ENCODE results near the gene COA8. TPM values are rescaled to one million over a fixed set of nuclear protein-coding genes. Genes with fewer than 3 reads are reported as not detected.

Gene COA8
- total and polyA plus RNA-seq, 2 donors (not counting 3 experiments of a cell fraction or from before 2014, with no cell fraction given) = 19.1 to 46.4 TPM

DNA sequence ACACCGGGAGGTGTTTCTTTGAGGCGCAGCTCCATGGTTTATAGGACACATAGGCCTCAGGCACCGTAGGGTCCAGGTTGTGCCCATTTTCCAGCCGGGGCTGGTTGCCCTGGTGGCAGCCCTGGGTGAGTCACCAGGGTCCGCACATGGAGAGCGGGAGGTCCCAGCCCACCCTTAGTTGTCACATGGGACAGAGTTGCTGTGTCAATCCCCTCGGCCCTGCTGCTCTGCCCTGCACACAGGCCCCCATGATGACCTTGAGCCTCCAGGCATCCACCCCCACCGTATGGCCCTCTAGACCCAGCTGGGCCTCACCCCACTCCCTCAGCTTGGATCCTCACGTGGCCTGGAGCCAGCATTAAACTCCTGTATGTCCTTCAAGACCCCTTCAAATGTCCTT, 26.1 kb upstream of the COA8 start:
- POLR2A ChIA-PET = no interaction called here
- Histone ChIP-seq H3K36me3 (ENCODE audit: control insufficient read depth in 2 of 2, extremely low read depth in 1 of 2, insufficient read depth in 2 of 2, low read length in 2 of 2) (peaks cover 0 to 2% of the 10 kb centered on the region in 2 experiments), H3K9me3 (replicated peaks; ENCODE audit: control insufficient read depth, insufficient read depth, low read length) (no peaks in the 10 kb centered on the region), H2AFZ (ENCODE audit: low read depth, low read length) (no peak overlapping the region), H4K20me1 (replicated peaks; ENCODE audit: control insufficient read depth, extremely low read depth, insufficient read depth, low read length) (no peaks in the 10 kb centered on the region), H3K79me2 (ENCODE audit: control insufficient read depth, insufficient read depth, low read length) (no peaks in the 10 kb centered on the region), H3K9me1 (replicated peaks; ENCODE audit: control insufficient read depth, extremely low read depth, insufficient read depth, low read length) (no peaks in the 10 kb centered on the region), H3K4me3 (replicated peaks in 1 of 3; ENCODE audit: insufficient read depth in 1 of 3, low read depth in 1 of 3, low read length in 3 of 3) (no peak overlapping the region), H3K4me2 (ENCODE audit: insufficient read depth, low read length) (no peak overlapping the region), H3K4me1 (ENCODE audit: control insufficient read depth, extremely low read depth, insufficient read depth, low read length) (no peaks in the 10 kb centered on the region), H3K27ac (ENCODE audit: insufficient read depth, low read depth, low read length) (no peak overlapping the region), H3K9ac (replicated peaks; ENCODE audit: extremely low read depth, insufficient read depth, low read length) (no peak overlapping the region), H3K27me3 (ENCODE audit: control insufficient read depth in 2 of 2, insufficient read depth in 2 of 2, low read length in 2 of 2) (no peaks in the 10 kb centered on the region)
- CTCF ChIA-PET = interaction anchor here (3.7 to 5.5 kb wide), 2 partner anchors 12 to 18 kb away, joined by 17 to 33 read pairs; no protein-coding TSS in a partner anchor
- no peak for FAIRE-seq
- no peak for DNase-seq (ENCODE audit: low read depth, low spot score)
- no TSS peak for BruUV-seq (replicated peaks)
- dilution Hi-C loops (cut with MboI; ENCODE audit: extremely low pct_ligation_motif_present, low sequenced_read_pairs) (no loop called here), intact Hi-C loops (cut with micrococcal nuclease) (no loop called here)
- TF ChIP-seq JUN (IDR thresholded peaks at IDR 0.05; ENCODE audit: borderline replicate concordance, insufficient read depth, insufficient read length, low read depth) (no peak), GATA2 (IDR thresholded peaks at IDR 0.05; ENCODE audit: insufficient read depth, insufficient read length, low read depth, low read length) (no peak), POLR2A (IDR thresholded peaks at IDR 0.05; ENCODE audit: low read depth, low read length) (no peak)

DNA sequence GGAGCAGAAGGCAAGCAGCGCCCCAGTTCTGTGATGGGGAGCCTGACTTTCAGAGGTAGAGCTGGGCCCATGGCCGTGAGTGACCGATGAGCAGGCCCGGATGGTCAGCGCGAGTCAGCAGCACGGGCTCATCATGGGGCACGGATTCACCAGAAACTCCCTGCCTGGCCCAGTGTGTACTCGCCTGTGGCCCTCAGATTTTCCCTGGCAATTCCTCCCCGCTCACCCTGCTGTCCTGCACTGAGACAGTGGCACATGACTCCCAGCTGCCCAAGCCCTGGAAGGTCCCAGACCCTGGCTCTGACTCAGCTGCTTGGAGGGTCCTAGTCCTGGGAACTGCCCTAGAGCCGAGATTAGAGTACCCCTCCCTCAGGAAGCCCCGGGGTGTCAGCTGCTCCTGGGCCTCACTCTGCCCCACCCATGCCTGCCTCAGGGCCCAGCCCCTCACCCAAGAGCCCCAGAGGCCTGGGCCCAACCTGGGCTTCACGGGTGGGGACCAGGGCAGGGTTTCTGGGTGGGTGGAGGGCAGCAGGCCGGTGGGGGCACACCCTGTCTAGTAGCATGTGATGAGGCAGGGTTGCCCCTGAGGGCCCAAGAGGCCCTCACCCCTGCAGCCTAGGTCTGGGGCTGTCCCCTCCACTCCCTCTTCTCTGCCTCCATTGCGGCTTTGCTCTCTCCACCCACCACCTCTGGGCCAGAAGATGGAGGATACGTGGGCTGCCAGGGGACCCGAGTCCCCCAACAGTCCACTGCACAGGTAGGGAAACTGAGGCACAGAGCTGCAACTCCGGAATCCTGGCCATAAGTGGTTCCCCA, 25.4 kb upstream of the COA8 start:
- TF ChIP-seq, protein P1, sequence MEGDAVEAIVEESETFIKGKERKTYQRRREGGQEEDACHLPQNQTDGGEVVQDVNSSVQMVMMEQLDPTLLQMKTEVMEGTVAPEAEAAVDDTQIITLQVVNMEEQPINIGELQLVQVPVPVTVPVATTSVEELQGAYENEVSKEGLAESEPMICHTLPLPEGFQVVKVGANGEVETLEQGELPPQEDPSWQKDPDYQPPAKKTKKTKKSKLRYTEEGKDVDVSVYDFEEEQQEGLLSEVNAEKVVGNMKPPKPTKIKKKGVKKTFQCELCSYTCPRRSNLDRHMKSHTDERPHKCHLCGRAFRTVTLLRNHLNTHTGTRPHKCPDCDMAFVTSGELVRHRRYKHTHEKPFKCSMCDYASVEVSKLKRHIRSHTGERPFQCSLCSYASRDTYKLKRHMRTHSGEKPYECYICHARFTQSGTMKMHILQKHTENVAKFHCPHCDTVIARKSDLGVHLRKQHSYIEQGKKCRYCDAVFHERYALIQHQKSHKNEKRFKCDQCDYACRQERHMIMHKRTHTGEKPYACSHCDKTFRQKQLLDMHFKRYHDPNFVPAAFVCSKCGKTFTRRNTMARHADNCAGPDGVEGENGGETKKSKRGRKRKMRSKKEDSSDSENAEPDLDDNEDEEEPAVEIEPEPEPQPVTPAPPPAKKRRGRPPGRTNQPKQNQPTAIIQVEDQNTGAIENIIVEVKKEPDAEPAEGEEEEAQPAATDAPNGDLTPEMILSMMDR (IDR thresholded peaks at IDR 0.05; ENCODE audit: extremely low read depth in 1 of 2, insufficient read depth in 1 of 2, low read depth in 1 of 2, low read length in 2 of 2) = no peak
- TF ChIP-seq GATA2 (IDR thresholded peaks at IDR 0.05; ENCODE audit: insufficient read depth, insufficient read length, low read depth, low read length) (no peak), POLR2A (IDR thresholded peaks at IDR 0.05; ENCODE audit: low read depth, low read length) (no peak), JUN (IDR thresholded peaks at IDR 0.05; ENCODE audit: borderline replicate concordance, insufficient read depth, insufficient read length, low read depth) (no peak), FOS (IDR thresholded peaks at IDR 0.05; ENCODE audit: borderline replicate concordance, insufficient read depth, low read length) (no peak), POLR2AphosphoS5 (IDR thresholded peaks at IDR 0.05; ENCODE audit: insufficient read depth, low read depth, low read length) (no peak), MYC (IDR thresholded peaks at IDR 0.05; ENCODE audit: low read depth, low read length) (no peak), EZH2 (IDR thresholded peaks at IDR 0.05; ENCODE audit: borderline replicate concordance, low read depth, low read length, severe bottlenecking) (no peak)
- TF ChIP-seq, protein P2, sequence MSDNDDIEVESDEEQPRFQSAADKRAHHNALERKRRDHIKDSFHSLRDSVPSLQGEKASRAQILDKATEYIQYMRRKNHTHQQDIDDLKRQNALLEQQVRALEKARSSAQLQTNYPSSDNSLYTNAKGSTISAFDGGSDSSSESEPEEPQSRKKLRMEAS (IDR thresholded peaks at IDR 0.05; ENCODE audit: insufficient read depth, insufficient read length) = no peak
- POLR2A ChIA-PET = no interaction called here
- Histone ChIP-seq H3K4me3 (replicated peaks in 1 of 3; ENCODE audit: insufficient read depth in 1 of 3, low read depth in 1 of 3, low read length in 3 of 3) (no peak overlapping the region), H3K36me3 (ENCODE audit: control insufficient read depth in 2 of 2, extremely low read depth in 1 of 2, insufficient read depth in 2 of 2, low read length in 2 of 2) (no peaks in the 10 kb centered on the region), H3K9me3 (replicated peaks; ENCODE audit: control insufficient read depth, insufficient read depth, low read length) (no peaks in the 10 kb centered on the region), H3K4me1 (ENCODE audit: control insufficient read depth, extremely low read depth, insufficient read depth, low read length) (no peaks in the 10 kb centered on the region), H3K9me1 (replicated peaks; ENCODE audit: control insufficient read depth, extremely low read depth, insufficient read depth, low read length) (no peaks in the 10 kb centered on the region), H3K27ac (ENCODE audit: insufficient read depth, low read depth, low read length) (no peak overlapping the region), H3K27me3 (ENCODE audit: control insufficient read depth in 2 of 2, insufficient read depth in 2 of 2, low read length in 2 of 2) (no peaks in the 10 kb centered on the region), H3K79me2 (ENCODE audit: control insufficient read depth, insufficient read depth, low read length) (no peaks in the 10 kb centered on the region), H3K9ac (replicated peaks; ENCODE audit: extremely low read depth, insufficient read depth, low read length) (no peak overlapping the region), H3K4me2 (ENCODE audit: insufficient read depth, low read length) (no peak overlapping the region), H2AFZ (ENCODE audit: low read depth, low read length) (no peak overlapping the region), H4K20me1 (replicated peaks; ENCODE audit: control insufficient read depth, extremely low read depth, insufficient read depth, low read length) (no peaks in the 10 kb centered on the region)
- FAIRE-seq (no peak), DNase-seq (ENCODE audit: low read depth, low spot score) (no peak)
- dilution Hi-C loops (cut with MboI; ENCODE audit: extremely low pct_ligation_motif_present, low sequenced_read_pairs) = no loop called here
- intact Hi-C loops (cut with micrococcal nuclease) = no loop called here
- CTCF ChIA-PET = interaction anchor here (3.7 to 5.5 kb wide), 2 partner anchors 11 to 19 kb away, joined by 17 to 33 read pairs; no protein-coding TSS in a partner anchor
- no TSS peak for BruUV-seq (replicated peaks)
